Thyroid gland (tissue), 4 donors: ENCODE data around the gene CHSY1. TPM values are rescaled to one million over a fixed set of nuclear protein-coding genes. Genes with fewer than 3 reads are reported as not detected.

ENCODE experiments used
- DNase-seq, 2 donors: peaks; one replicate each; pipeline ENCODE4 v3.0.0-alpha.2; 2019
- H3K27ac ChIP-seq, 3 donors: fragments of 200-600 bp; sonication (generic); 1 replicate in 2 of 3; 2 replicates in 1 of 3; pipeline ENCODE4 v1.5.1; 2016 to 2019; ENCODE audit warnings: mild to moderate bottlenecking in 1 of 3, moderate library complexity in 1 of 3
- H3K27me3 ChIP-seq: fragments of 200-600 bp; sonication (generic); one replicate; pipeline ENCODE4 v1.5.1; 2019
- H3K36me3 ChIP-seq, 2 donors: fragments of 200-600 bp; sonication (generic); one replicate each; pipeline ENCODE4 v1.5.1; 2016 to 2019
- H3K4me1 ChIP-seq, 2 donors: fragments of 200-600 bp; sonication (generic); one replicate each; pipeline ENCODE4 v1.5.1; 2017 to 2019
- H3K4me3 ChIP-seq, 3 donors: fragments of 200-600 bp; sonication (generic); replicated peaks in 1 of 3; 1 replicate in 2 of 3; 2 replicates in 1 of 3; pipeline ENCODE4 v1.5.1; 2016; ENCODE audit warnings: mild to moderate bottlenecking in 1 of 3
- H3K9me3 ChIP-seq: fragments of 200-600 bp; sonication (generic); one replicate; pipeline ENCODE4 v1.5.1; 2017
- POLR2A ChIP-seq, 2 donors: fragments of 450-650 bp; IDR thresholded peaks; one replicate each; pipeline ENCODE4 v1.6.1; 2017; ENCODE audit warnings: antibody characterized with exemption in 2 of 2, mild to moderate bottlenecking in 2 of 2, moderate library complexity in 1 of 2
- WGBS, 2 donors: methylation state at CpG; one replicate each; pipeline ENCODE4 v1.1.5; 2017; 5-methylcytosine and 5-hydroxymethylcytosine counted together
- intact Hi-C: fragments of 100-400 bp; cut with DNase I; formaldehyde crosslinking; loops from one replicate; pipeline ENCODE4 v1.15.1; 2023
- total RNA-seq, 4 donors: library from RNA; depleted of rRNA; stranded (reverse); fragments of >200 nt; gene quantifications; one replicate each; pipeline ENCODE4 v1.2.3, GENCODE V29; 2016
- TF ChIP-seq, protein P1 (sequence below), 6 experiments: fragments of 200-600 bp in 3 of 6; fragments of 450-650 bp in 3 of 6; sonication (generic) in 3 of 6; IDR thresholded peaks; one replicate each; pipeline ENCODE4 v1.5.1; 2016 to 2019; ENCODE audit warnings: antibody characterized with exemption in 6 of 6, mild to moderate bottlenecking in 2 of 6, inconsistent platforms in 1 of 6, moderate library complexity in 1 of 6

CHSY1 gene, protein sequence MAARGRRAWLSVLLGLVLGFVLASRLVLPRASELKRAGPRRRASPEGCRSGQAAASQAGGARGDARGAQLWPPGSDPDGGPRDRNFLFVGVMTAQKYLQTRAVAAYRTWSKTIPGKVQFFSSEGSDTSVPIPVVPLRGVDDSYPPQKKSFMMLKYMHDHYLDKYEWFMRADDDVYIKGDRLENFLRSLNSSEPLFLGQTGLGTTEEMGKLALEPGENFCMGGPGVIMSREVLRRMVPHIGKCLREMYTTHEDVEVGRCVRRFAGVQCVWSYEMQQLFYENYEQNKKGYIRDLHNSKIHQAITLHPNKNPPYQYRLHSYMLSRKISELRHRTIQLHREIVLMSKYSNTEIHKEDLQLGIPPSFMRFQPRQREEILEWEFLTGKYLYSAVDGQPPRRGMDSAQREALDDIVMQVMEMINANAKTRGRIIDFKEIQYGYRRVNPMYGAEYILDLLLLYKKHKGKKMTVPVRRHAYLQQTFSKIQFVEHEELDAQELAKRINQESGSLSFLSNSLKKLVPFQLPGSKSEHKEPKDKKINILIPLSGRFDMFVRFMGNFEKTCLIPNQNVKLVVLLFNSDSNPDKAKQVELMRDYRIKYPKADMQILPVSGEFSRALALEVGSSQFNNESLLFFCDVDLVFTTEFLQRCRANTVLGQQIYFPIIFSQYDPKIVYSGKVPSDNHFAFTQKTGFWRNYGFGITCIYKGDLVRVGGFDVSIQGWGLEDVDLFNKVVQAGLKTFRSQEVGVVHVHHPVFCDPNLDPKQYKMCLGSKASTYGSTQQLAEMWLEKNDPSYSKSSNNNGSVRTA
- 10 to 100 TPM; 13.8 to 26.6 (median 18.5) TPM for total RNA-seq

DNA sequence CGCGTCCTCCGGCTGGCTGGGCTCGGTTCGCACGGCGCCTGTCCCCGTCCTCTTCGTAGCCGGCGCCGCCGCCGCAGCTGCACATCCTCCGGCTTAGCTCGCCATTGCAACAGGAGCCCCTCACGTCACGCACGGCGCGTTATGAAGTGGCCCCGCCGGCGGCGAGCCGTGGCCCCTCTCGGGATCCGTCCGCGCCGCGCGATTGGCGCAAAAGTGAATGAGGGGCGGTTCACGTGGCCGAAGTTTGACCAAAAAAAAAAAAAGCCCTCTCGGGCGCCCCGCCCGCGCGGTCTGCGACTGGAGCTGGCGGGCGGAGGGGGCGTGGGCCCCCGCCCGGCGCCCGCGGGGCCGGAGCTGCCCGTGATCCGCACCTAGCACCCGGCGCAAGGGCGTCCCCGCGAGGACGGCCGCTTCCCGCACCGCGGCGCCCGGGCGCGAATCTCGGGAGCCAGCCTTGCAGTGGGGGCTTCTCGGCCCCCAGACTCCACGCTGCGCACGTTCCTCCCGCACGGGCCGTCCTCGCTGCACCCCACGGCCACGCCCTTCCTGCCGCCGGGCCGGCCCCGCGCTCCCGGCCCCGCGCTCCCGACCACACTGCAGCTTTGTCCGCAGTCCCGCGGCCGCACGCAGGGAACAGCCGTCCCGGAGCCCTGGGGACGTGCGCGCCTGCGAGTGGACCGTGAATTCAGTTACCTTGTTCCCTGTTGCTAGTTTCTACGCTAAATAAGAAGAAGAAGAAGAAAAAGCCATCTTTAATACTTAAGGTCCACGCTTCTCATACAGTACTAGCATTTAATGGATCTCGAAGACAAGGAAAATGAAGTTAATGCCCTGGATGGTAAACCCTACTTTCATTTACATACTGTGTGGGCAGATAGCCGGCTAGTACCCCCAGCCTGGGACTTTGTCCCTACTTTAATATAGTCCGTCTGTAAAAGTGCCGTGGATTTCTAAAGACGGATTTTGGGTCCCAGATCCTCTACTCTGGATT is at the start of gene CHSY1:
Gene CHSY1, minus strand, starts transcription at position 219 of the 991 bp plus-strand sequence. CDS start 592 bp downstream, outside the sequence.
- H3K27me3 ChIP-seq = no peaks in the 10 kb centered on the region
- no peaks in the 10 kb centered on the region for H3K36me3 ChIP-seq
- H3K4me3 ChIP-seq = peak within 1 kb of the TSS; percentile 64 to 86 (median 78)
- H3K27ac ChIP-seq = peak within 1 kb of the TSS; percentile 62 to 82 (median 81)
- H3K9me3 ChIP-seq = no peaks in the 10 kb centered on the region
- intact Hi-C loops = loop anchor here (10.0 kb wide), 1 partner anchor 337 kb away; the partner anchor contains the start of gene LRRK1
- peak; percentile 88 to 91 for DNase-seq
- TF ChIP-seq POLR2A (IDR thresholded peaks at IDR 0.05) = peak in 1 of 2 donors; percentile 68
- TF ChIP-seq, protein P1, sequence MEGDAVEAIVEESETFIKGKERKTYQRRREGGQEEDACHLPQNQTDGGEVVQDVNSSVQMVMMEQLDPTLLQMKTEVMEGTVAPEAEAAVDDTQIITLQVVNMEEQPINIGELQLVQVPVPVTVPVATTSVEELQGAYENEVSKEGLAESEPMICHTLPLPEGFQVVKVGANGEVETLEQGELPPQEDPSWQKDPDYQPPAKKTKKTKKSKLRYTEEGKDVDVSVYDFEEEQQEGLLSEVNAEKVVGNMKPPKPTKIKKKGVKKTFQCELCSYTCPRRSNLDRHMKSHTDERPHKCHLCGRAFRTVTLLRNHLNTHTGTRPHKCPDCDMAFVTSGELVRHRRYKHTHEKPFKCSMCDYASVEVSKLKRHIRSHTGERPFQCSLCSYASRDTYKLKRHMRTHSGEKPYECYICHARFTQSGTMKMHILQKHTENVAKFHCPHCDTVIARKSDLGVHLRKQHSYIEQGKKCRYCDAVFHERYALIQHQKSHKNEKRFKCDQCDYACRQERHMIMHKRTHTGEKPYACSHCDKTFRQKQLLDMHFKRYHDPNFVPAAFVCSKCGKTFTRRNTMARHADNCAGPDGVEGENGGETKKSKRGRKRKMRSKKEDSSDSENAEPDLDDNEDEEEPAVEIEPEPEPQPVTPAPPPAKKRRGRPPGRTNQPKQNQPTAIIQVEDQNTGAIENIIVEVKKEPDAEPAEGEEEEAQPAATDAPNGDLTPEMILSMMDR (IDR thresholded peaks at IDR 0.05) = peak in 2 of 6 experiments; percentile 30 to 33
- 2 to 4% methylated on average over 22 to 26 of the region's 108 CpGs for WGBS, 2 donors
- H3K4me1 ChIP-seq = peaks cover 9 to 21% of the 10 kb centered on the region in 2 donors

DNA sequence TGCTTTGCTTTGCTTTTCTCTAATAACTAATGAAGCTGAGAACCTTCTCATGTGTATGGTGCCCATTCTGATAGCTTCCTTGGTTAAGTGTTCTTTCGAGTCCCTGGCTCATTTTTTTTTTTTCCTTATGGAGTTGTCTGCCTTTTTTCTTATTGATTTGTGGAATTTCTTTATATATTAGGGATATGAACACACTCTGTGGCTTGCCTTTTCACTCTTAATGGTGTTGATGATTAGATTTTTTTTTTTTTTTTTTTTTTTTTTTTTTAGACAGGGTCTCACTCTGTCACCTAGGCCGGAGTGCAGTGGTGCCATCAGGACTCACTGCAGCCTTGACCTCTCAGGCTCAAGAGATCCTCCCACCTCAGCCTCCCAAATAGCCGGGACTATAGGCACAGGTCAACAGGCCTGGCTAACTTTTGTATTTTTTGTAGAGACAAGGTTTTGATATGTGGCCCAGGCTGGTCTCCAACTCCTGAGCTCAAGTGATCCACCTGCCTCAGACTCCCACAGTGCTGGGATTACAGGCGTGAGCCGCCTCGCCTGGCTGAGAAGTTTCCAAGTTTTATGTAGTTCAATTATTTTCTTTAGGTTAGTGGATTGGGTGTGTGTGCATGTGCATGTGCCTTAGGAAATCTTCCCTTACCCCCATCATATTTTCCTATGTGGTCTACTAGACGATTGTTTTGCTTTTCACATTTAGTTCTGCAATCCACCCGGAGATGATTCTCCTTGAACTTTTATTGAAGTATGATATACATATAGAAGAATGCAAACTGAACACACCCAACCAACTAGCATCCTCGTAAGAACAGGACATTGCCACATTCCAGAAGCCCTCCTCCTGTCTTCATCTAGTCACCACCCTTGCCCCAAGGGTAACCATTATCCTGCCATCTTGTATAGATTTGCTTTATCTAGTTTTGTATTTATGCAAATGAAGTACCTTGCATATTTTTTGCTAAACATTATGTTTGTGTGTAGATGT is 44.9 kb upstream of the CHSY1 start:
- no peak overlapping the region for H3K27ac ChIP-seq

DNA sequence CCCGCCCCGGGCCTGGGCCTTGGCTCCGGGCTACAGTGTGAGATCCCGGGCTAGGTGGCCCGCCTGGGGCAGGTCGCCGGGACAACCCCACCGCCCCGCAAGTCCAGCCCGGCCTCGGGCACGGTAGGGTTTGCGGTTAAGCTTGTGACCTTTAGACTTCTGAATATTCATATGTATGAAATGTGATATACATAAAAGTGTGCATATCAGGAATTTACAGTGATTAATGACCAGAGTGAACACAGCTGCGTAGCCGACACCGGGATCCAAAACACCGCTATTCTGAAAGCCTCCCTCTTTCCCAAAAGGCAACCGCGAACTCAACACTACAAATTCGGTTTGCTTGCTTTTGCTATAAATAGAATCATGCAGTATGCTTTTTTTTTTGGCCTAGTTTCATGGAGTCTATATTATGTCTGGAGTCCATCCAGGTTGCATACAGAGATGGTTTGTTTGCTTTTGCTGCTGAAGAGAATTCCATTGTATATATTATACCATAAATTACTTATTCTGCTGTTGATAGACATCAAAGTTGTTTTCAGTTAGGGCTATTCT is 43.8 kb upstream of the CHSY1 start:
- Histone ChIP-seq H3K27me3 (no peaks in the 10 kb centered on the region), H3K4me3 (peak overlapping the region; percentile 19 to 76 (median 56)), H3K36me3 (no peaks in the 10 kb centered on the region), H3K27ac (peak overlapping the region in 1 of 3 donors; percentile 90), H3K4me1 (peaks cover 12 to 20% of the 10 kb centered on the region in 2 donors), H3K9me3 (no peaks in the 10 kb centered on the region)
- intact Hi-C loops = no loop called here
- WGBS, 2 donors = 3 to 4% methylated on average over 19 to 20 of the region's 20 CpGs
- TF ChIP-seq, protein P1 (IDR thresholded peaks at IDR 0.05) = no peak
- no peak for TF ChIP-seq POLR2A (IDR thresholded peaks at IDR 0.05)
- no peak for DNase-seq

More for the DNA sequence above, 44.9 kb upstream of the CHSY1 start:
- no peaks in the 10 kb centered on the region for H3K27me3 ChIP-seq
- WGBS, 2 donors = 93 to 95% methylated on average over 9 of the region's 9 CpGs
- intact Hi-C loops = no loop called here
- DNase-seq = no peak
- TF ChIP-seq, protein P1 (IDR thresholded peaks at IDR 0.05) = no peak
- TF ChIP-seq POLR2A (IDR thresholded peaks at IDR 0.05) = no peak
- no peaks in the 10 kb centered on the region for H3K36me3 ChIP-seq
- H3K9me3 ChIP-seq = no peaks in the 10 kb centered on the region
- no peak overlapping the region for H3K4me3 ChIP-seq
- H3K4me1 ChIP-seq = peaks cover 12 to 20% of the 10 kb centered on the region in 2 donors
